Pancreas (tissue), 10 donors: ENCODE data around the gene CYRIA. TPM values are rescaled to one million over a fixed set of nuclear protein-coding genes. Genes with fewer than 3 reads are reported as not detected.
A peak's percentile ranks its signal among the peaks of the same experiment; 100 is the strongest.

Source experiments
- ATAC-seq, 4 donors: fragments of 200-7000 bp; cut with Tn5 transposase; one replicate each; pipeline versions ENCODE4 v1.8.0 to v1.9.1; 2020; ENCODE audit warnings: mild to moderate bottlenecking in 4 of 4, moderate library complexity in 4 of 4
- DNase-seq, 6 donors: peaks; one replicate each; pipeline ENCODE4 v3.0.0-alpha.2; 2020
- FAIRE-seq: peaks from 2 replicates; lab custom pipeline; 2012; peaks lifted over from hg19 to GRCh38; lab: Jason Lieb, UNC
- H3K27ac ChIP-seq, 4 donors: fragments of 200-600 bp; sonication (generic); 1 replicate in 3 of 4; 2 replicates in 1 of 4; pipeline versions ENCODE4 v1.5.0 to v1.8.0; 2020
- H3K27me3 ChIP-seq, 4 donors: fragments of 200-600 bp; one replicate each; pipeline ENCODE4 v1.8.0; 2021
- H3K36me3 ChIP-seq, 3 donors: fragments of 200-600 bp; sonication (generic) in 1 of 3; one replicate each; pipeline versions ENCODE4 v1.5.0 to v1.8.0; 2020 to 2021
- H3K4me1 ChIP-seq, 3 donors: fragments of 200-600 bp; one replicate each; pipeline ENCODE4 v1.8.0; 2021
- H3K4me3 ChIP-seq, 4 donors: fragments of 200-600 bp; sonication (generic) in 2 of 4; one replicate each; pipeline versions ENCODE4 v1.5.0 to v1.8.0; 2020 to 2021
- H3K9me3 ChIP-seq, 4 donors: fragments of 200-600 bp; one replicate each; pipeline ENCODE4 v1.8.0; 2021
- CTCF ChIP-seq, 4 donors: fragments of 200-600 bp; sonication (generic) in 3 of 4; IDR thresholded peaks; one replicate each; pipeline versions ENCODE4 v1.5.0 to v1.8.0; 2021; ENCODE audit warnings: antibody characterized with exemption in 4 of 4
- WGBS, 2 donors: extraction: QIAGEN DNeasy Blood & Tissue Kit; methylation state at CpG; one replicate each; pipeline ENCODE4 v1.1.7; 2013; 5-methylcytosine and 5-hydroxymethylcytosine counted together
- intact Hi-C, 3 donors: fragments of 100-400 bp; cut with DNase I; formaldehyde crosslinking; loops; one replicate each; pipeline versions ENCODE4 v1.11.1 to v1.14.2; 2022
- polyA plus RNA-seq, 2 donors: library from polyadenylated mRNA; stranded (reverse); fragments of 200-250 nt; gene quantifications; one replicate each; pipeline ENCODE4 v1.2.3, GENCODE V29; 2013
- total RNA-seq, 6 donors: library from RNA; stranded (reverse); fragmentation: NEBNext Ultra II Directional in 4 of 6; extraction: Animal tissue kit (Norgen Biotek cat#: 25700) in 4 of 6; gene quantifications; one replicate each; pipeline versions ENCODE4 v1.2.1 to v1.2.4, GENCODE V29; 2021 to 2023
- donor health status: healthy with polysubstance abuse.
- donor health status: DM: no; HTN: no; CAD: no; lungs with moderate emphysema.
- donor health status: DM: no; HTN: no; CAD: no.
- donor health status: control.
- donor health status: control.
- donor health status: Bipolar disorder and iron deficiency.
- donor health status: DM: yes; HTN: yes; CAD: no.
- donor health status: DM: no; HTN: no; CAD: no.
- donor health status: DM: no; HTN: no; CAD: no.
- donor health status: DM: yes; HTN: yes; CAD: no.

CYRIA gene
- total and polyA plus RNA-seq, 8 donors = 0.65 to 7.6 (median 1.7) TPM

GRCh38 chr2:16622399-16622968 lies 43.1 kb downstream of the CYRIA start:
- ATAC-seq = peak in 1 of 4 donors; percentile 43
- H3K36me3 ChIP-seq = no peaks in the 10 kb centered on the region
- H3K4me3 ChIP-seq = no peak overlapping the region
- no peak for FAIRE-seq
- no peak for TF ChIP-seq CTCF (IDR thresholded peaks at IDR 0.05)
- peak overlapping the region in 1 of 4 donors; percentile 38 for H3K27ac ChIP-seq
- no peak for DNase-seq
- no peaks in the 10 kb centered on the region for H3K9me3 ChIP-seq
- WGBS, 2 donors = 77 to 83% methylated on average over 4 of the region's 4 CpGs
- intact Hi-C loops = no loop called here
- peaks cover 0 to 7% (median 0%) of the 10 kb centered on the region in 3 donors for H3K4me1 ChIP-seq
- no peaks in the 10 kb centered on the region for H3K27me3 ChIP-seq

GRCh38 chr2:16621316-16621715 lies 44.3 kb downstream of the CYRIA start:
- H3K4me1 ChIP-seq = peaks cover 0 to 7% (median 0%) of the 10 kb centered on the region in 3 donors
- intact Hi-C loops = no loop called here
- no peaks in the 10 kb centered on the region for H3K36me3 ChIP-seq
- no peak overlapping the region for H3K27ac ChIP-seq
- no peak for TF ChIP-seq CTCF (IDR thresholded peaks at IDR 0.05)
- DNase-seq (no peak), FAIRE-seq (no peak), ATAC-seq (no peak)
- H3K9me3 ChIP-seq = no peaks in the 10 kb centered on the region
- WGBS, 2 donors = 83 to 92% methylated on average over 4 of the region's 4 CpGs
- no peaks in the 10 kb centered on the region for H3K27me3 ChIP-seq
- H3K4me3 ChIP-seq = no peak overlapping the region

DNA sequence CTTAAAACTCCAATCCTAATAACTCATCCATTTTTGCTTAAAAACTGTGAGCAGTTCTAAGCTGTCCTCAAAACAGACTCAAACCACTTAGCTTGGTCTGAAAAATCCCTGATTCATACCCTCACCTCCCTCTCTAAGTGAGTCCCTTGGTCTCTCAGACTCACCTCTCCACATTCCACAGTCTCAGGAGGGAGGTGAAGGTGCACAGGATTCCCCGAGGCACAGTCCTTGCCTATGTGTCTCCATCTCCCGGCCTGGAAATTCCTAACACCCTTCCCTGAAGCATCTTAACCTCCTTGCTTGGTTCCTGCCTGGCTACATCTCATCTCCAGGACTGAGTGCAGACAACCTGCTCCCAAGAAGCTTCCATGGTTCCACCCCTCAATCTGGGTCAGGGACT lies 45.0 kb downstream of the CYRIA start:
- Histone ChIP-seq H3K4me3 (no peak overlapping the region), H3K36me3 (no peaks in the 10 kb centered on the region), H3K27me3 (no peaks in the 10 kb centered on the region), H3K4me1 (peaks cover 0 to 7% (median 0%) of the 10 kb centered on the region in 3 donors), H3K9me3 (no peaks in the 10 kb centered on the region), H3K27ac (no peak overlapping the region)
- intact Hi-C loops = no loop called here
- no peak for TF ChIP-seq CTCF (IDR thresholded peaks at IDR 0.05)
- ATAC-seq (no peak), DNase-seq (no peak), FAIRE-seq (no peak)
- 75 to 85% methylated on average over 2 of the region's 2 CpGs for WGBS, 2 donors

DNA sequence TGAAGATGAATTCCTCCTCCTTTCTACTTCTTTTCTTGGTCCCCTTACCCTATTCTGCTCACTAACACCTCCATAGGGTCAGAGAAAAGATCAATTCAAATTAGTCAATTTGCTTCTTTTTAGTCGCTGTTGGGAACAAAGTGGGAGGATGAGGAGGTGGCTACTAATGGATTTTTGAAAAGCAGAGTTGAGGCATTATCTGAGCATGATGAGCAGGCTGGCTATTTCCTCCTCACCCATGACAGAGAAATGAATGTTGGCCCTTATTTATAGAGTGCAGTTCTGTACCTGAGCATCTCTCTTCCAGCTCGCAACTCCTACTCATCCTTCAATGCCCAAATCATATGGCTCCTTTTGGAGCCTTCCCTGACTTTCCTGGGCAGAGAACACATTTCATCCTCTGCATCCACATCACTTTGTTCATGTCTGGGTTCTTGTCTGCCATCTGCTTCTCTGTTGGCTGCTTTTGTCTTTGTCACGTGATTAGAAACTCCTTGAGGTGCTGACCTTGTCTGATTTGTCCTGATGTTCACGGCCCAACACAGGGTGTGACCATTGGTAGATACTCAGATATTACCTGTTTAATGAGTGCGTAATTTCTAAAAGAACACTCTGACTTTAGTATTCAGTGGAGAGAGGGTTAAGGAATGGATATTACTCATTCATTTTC lies 45.9 kb downstream of the CYRIA start:
- Histone ChIP-seq H3K27ac (no peak overlapping the region), H3K27me3 (no peaks in the 10 kb centered on the region), H3K9me3 (no peaks in the 10 kb centered on the region), H3K4me1 (peaks cover 0 to 6% (median 0%) of the 10 kb centered on the region in 3 donors), H3K36me3 (no peaks in the 10 kb centered on the region), H3K4me3 (no peak overlapping the region)
- intact Hi-C loops = no loop called here
- no peak for DNase-seq
- FAIRE-seq = no peak
- WGBS, 2 donors = 73 to 88% methylated on average over 5 of the region's 5 CpGs
- ATAC-seq = no peak
- TF ChIP-seq CTCF (IDR thresholded peaks at IDR 0.05) = no peak
